Measurements from ENCODE around the gene PTTG1IP. TPM values are rescaled to one million over a fixed set of nuclear protein-coding genes. Genes with fewer than 3 reads are reported as not detected.

The PTTG1IP gene
- total RNA-seq, 1 donor = 245 TPM

GRCh38 chr21:44818640-44819011 lies 54.9 kb downstream of the PTTG1IP start:
- TF ChIP-seq CTCF (IDR thresholded peaks at IDR 0.05; ENCODE audit: insufficient read depth, low read depth, low read length) = no peak
- H3K4me3 ChIP-seq (ENCODE audit: low read depth, low read length) = peak overlapping the region; percentile 59
- DNase-seq (ENCODE audit: low read depth) = no peak

GRCh38 chr21:44817914-44818639 lies 55.4 kb downstream of the PTTG1IP start, which contains the start of gene SUMO3:
Gene SUMO3, minus strand, starts transcription at chr21:44818062. Its CDS starts 94 bp downstream, at chr21:44817968.
- H3K4me3 ChIP-seq (ENCODE audit: low read depth, low read length) = peak within 1 kb of the TSS; percentile 74
- no peak for TF ChIP-seq CTCF (IDR thresholded peaks at IDR 0.05; ENCODE audit: insufficient read depth, low read depth, low read length)
- peak; percentile 80 for DNase-seq (ENCODE audit: low read depth)

GRCh38 chr21:44817506-44817880 lies 56.0 kb downstream of the PTTG1IP start:
- peak overlapping the region; percentile 74 for H3K4me3 ChIP-seq (ENCODE audit: low read depth, low read length)
- peak; percentile 94 for DNase-seq (ENCODE audit: low read depth)
- TF ChIP-seq CTCF (IDR thresholded peaks at IDR 0.05; ENCODE audit: insufficient read depth, low read depth, low read length) = no peak

DNA sequence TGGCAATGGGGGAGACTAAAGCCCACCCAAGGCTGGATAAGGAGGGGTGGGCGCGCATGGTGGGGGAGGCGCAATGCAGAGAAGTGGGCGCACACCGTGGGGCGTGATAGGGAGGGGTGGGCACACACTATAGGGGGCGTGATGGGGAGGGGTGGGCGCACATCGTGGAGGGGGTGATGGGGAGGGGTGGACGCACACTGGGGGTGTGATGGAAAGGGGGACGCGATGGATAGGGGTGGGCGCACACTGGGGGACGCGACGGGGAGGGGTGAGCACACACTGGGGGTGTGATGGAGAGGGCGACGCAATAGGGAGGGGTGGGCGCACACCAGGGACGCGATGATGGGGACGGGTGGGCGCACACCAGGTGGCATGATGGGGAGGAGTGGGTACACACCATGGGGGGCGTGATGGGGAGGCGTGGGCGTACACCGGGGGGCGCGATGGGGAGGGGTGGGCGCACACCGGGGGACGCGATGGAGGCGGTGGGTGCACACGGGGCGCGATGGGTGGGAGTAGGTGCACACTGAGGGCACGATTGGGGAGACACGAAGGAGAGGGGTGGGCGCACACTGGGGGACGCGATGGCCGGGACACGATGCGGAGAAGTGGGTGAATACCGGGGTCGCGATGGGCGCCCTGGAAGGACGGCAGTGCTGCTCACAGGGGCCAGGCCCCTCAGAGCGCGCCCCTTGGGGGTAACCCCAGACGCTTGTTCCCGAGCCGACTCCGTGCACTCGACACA lies 56.6 kb downstream of the PTTG1IP start:
- H3K4me3 ChIP-seq (ENCODE audit: low read depth, low read length) = peak overlapping the region; percentile 74
- TF ChIP-seq CTCF (IDR thresholded peaks at IDR 0.05; ENCODE audit: insufficient read depth, low read depth, low read length) = no peak
- DNase-seq (ENCODE audit: low read depth) = no peak

GRCh38 chr21:44815852-44816628 lies 57.5 kb downstream of the PTTG1IP start:
- TF ChIP-seq CTCF (IDR thresholded peaks at IDR 0.05; ENCODE audit: insufficient read depth, low read depth, low read length) = no peak
- no peak for DNase-seq (ENCODE audit: low read depth)
- H3K4me3 ChIP-seq (ENCODE audit: low read depth, low read length) = no peak overlapping the region

- DNase-seq (ENCODE audit: low read depth) = no peak
- no peak for TF ChIP-seq CTCF (IDR thresholded peaks at IDR 0.05; ENCODE audit: insufficient read depth, low read depth, low read length)
- no peak overlapping the region for H3K4me3 ChIP-seq (ENCODE audit: low read depth, low read length)
These were observed 58.3 kb downstream of the PTTG1IP start for GRCh38 chr21:44815225-44815624.
